Hepatocyte (in vitro differentiated cells): ENCODE measurements around the gene ERFL. TPM values are rescaled to one million over a fixed set of nuclear protein-coding genes. Genes with fewer than 3 reads are reported as not detected.

Source experiments
- DNase-seq: peaks from one replicate; pipeline ENCODE4 v3.0.0-alpha.2; 2016; ENCODE audit warnings: low spot score
- H2AFZ ChIP-seq: fragments of 200-600 bp; sonication (generic); 2 replicates; pipeline ENCODE4 v1.6.0; 2016; ENCODE audit warnings: antibody characterized with exemption, mild to moderate bottlenecking
- H3K27ac ChIP-seq: fragments of 200-600 bp; sonication (generic); 2 replicates; pipeline ENCODE4 v1.5.1; 2016; ENCODE audit warnings: mild to moderate bottlenecking
- H3K27me3 ChIP-seq: fragments of 200-600 bp; sonication (generic); 2 replicates; pipeline ENCODE4 v1.6.1; 2016
- H3K36me3 ChIP-seq: fragments of 200-600 bp; sonication (generic); replicated peaks from 2 replicates; pipeline ENCODE4 v1.5.1; 2016; ENCODE audit warnings: low read depth; ENCODE audit not compliant: insufficient read depth
- H3K4me1 ChIP-seq: fragments of 200-600 bp; sonication (generic); 2 replicates; pipeline ENCODE4 v1.5.1; 2016; ENCODE audit warnings: mild to moderate bottlenecking, moderate library complexity; ENCODE audit not compliant: insufficient read depth
- H3K4me2 ChIP-seq: fragments of 200-600 bp; sonication (generic); 2 replicates; pipeline ENCODE4 v1.6.0; 2016
- H3K4me3 ChIP-seq: fragments of 200-600 bp; sonication (generic); 2 replicates; pipeline ENCODE4 v1.5.1; 2016; ENCODE audit warnings: mild to moderate bottlenecking
- H3K79me2 ChIP-seq: fragments of 200-600 bp; sonication (generic); 2 replicates; pipeline ENCODE4 v1.6.0; 2017; ENCODE audit warnings: mild to moderate bottlenecking
- H3K9me2 ChIP-seq: fragments of 200-600 bp; sonication (generic); replicated peaks from 2 replicates; pipeline ENCODE4 v1.6.0; 2017; ENCODE audit warnings: mild to moderate bottlenecking; ENCODE audit not compliant: insufficient read depth
- H3K9me3 ChIP-seq: fragments of 200-600 bp; sonication (generic); 2 replicates; pipeline ENCODE4 v1.5.1; 2016; ENCODE audit warnings: low read depth, mild to moderate bottlenecking
- H4K20me1 ChIP-seq: fragments of 200-600 bp; sonication (generic); 2 replicates; pipeline ENCODE4 v1.6.0; 2016; ENCODE audit warnings: mild to moderate bottlenecking; ENCODE audit not compliant: insufficient read depth, poor library complexity, severe bottlenecking
- CTCF ChIP-seq: fragments of 200-600 bp; sonication (generic); IDR thresholded peaks from 2 replicates; pipeline ENCODE4 v1.5.1; 2016; ENCODE audit warnings: antibody characterized with exemption, mild to moderate bottlenecking; ENCODE audit not compliant: poor library complexity
- EZH2 ChIP-seq: fragments of 200-600 bp; sonication (generic); IDR thresholded peaks from 2 replicates; pipeline ENCODE4 v1.6.1; 2016; ENCODE audit warnings: antibody characterized with exemption, mild to moderate bottlenecking, borderline replicate concordance
- EZH2phosphoT487 ChIP-seq: fragments of 200-600 bp; sonication (generic); IDR thresholded peaks from one replicate; pipeline ENCODE4 v1.6.1; 2018; ENCODE audit warnings: antibody characterized with exemption, mild to moderate bottlenecking, low read depth, moderate library complexity; ENCODE audit not compliant: unreplicated experiment, severe bottlenecking
- WGBS: methylation state at CpG from one replicate; pipeline ENCODE4 v1.1.6; 2016; ENCODE audit warnings: low lambda C conversion rate; ENCODE audit errors: missing lambda C conversion rate; 5-methylcytosine and 5-hydroxymethylcytosine counted together
- polyA plus RNA-seq: library from polyadenylated mRNA; unstranded; fragments of >200 nt; fragmentation: Nextera tagmentation; extraction: Ambion mirVana; gene quantifications from 2 replicates; pipeline ENCODE4 v1.2.1, GENCODE V29; 2016
- total RNA-seq: library from RNA; depleted of rRNA; stranded (reverse); fragments of >200 nt; gene quantifications from 2 replicates; pipeline ENCODE4 v1.2.3, GENCODE V29; 2014

ERFL gene
- total and polyA plus RNA-seq, 2 experiments from 2014 or later = 0.53 TPM; not detected in 1

- Histone ChIP-seq H3K79me2 (no peaks in the 10 kb centered on the region), H4K20me1 (no peaks in the 10 kb centered on the region), H3K27me3 (peaks cover 69% of the 10 kb centered on the region), H2AFZ (no peak overlapping the region), H3K4me2 (no peak overlapping the region), H3K4me1 (no peaks in the 10 kb centered on the region), H3K27ac (no peak overlapping the region), H3K4me3 (no peak overlapping the region), H3K9me3 (no peaks in the 10 kb centered on the region), H3K9me2 (no peaks in the 10 kb centered on the region), H3K36me3 (no peaks in the 10 kb centered on the region)
- no peak for DNase-seq
- 10% methylated on average over 17 of the region's 21 CpGs for WGBS
- no peak for TF ChIP-seq EZH2phosphoT487
- TF ChIP-seq EZH2 = peak; percentile 17
These were observed 14.5 kb downstream of the ERFL start for GRCh38 chr19:41913538-41914423.

- H3K4me2 ChIP-seq = peak overlapping the region; percentile 62
- H3K9me2 ChIP-seq = no peaks in the 10 kb centered on the region
- H2AFZ ChIP-seq = no peak overlapping the region
- WGBS = 2% methylated on average over 20 of the region's 51 CpGs
- no peaks in the 10 kb centered on the region for H3K79me2 ChIP-seq
- H3K27me3 ChIP-seq = peaks cover 68% of the 10 kb centered on the region
- no peaks in the 10 kb centered on the region for H3K4me1 ChIP-seq
- no peak overlapping the region for H3K4me3 ChIP-seq
- H3K27ac ChIP-seq = no peak overlapping the region
- no peaks in the 10 kb centered on the region for H3K36me3 ChIP-seq
- H3K9me3 ChIP-seq = no peaks in the 10 kb centered on the region
- H4K20me1 ChIP-seq = no peaks in the 10 kb centered on the region
- no peak for DNase-seq
- TF ChIP-seq EZH2phosphoT487 (no peak), EZH2 (peak; percentile 7)
These were observed 15.2 kb downstream of the ERFL start for GRCh38 chr19:41912899-41913537.

GRCh38 chr19:41911889-41912731, 16.1 kb downstream of the ERFL start:
- WGBS = 20% methylated on average over 29 of the region's 29 CpGs
- Histone ChIP-seq H4K20me1 (no peaks in the 10 kb centered on the region), H3K4me1 (no peaks in the 10 kb centered on the region), H3K27me3 (peaks cover 59% of the 10 kb centered on the region), H3K79me2 (no peaks in the 10 kb centered on the region), H3K4me3 (no peak overlapping the region), H3K9me3 (no peaks in the 10 kb centered on the region), H3K27ac (no peak overlapping the region), H2AFZ (no peak overlapping the region), H3K9me2 (no peaks in the 10 kb centered on the region), H3K36me3 (no peaks in the 10 kb centered on the region), H3K4me2 (no peak overlapping the region)
- TF ChIP-seq CTCF (no peak), EZH2phosphoT487 (no peak), EZH2 (no peak)
- no peak for DNase-seq

GRCh38 chr19:41910992-41911888, 17.0 kb downstream of the ERFL start:
- Histone ChIP-seq H3K4me1 (no peaks in the 10 kb centered on the region), H3K36me3 (no peaks in the 10 kb centered on the region), H4K20me1 (no peaks in the 10 kb centered on the region), H3K27me3 (peaks cover 50% of the 10 kb centered on the region), H3K9me3 (no peaks in the 10 kb centered on the region), H3K4me3 (no peak overlapping the region), H3K4me2 (no peak overlapping the region), H3K79me2 (no peaks in the 10 kb centered on the region), H3K9me2 (no peaks in the 10 kb centered on the region), H3K27ac (no peak overlapping the region), H2AFZ (no peak overlapping the region)
- TF ChIP-seq EZH2phosphoT487 (no peak), EZH2 (no peak), CTCF (no peak)
- DNase-seq = no peak
- WGBS = 88% methylated on average over 12 of the region's 13 CpGs
